BJ (cell line): ENCODE results near the gene HS2ST1. TPM values are rescaled to one million over a fixed set of nuclear protein-coding genes. Genes with fewer than 3 reads are reported as not detected.

ENCODE experiments used
- CTCF ChIA-PET: fragments of 350-600 bp; formaldehyde crosslinking; extraction: SDS; loops from one replicate; lab custom pipeline; 2021; ENCODE audit warnings: antibody characterized with exemption, inconsistent platforms; lab: Yijun Ruan, JAX
- POLR2A ChIA-PET: fragments of 300-600 bp; sonication (Branson Sonifier 250); formaldehyde crosslinking; extraction: SDS; loops from one replicate; lab custom pipeline; 2021; ENCODE audit warnings: antibody characterized with exemption; lab: Charles Lee
- DNase-seq: peaks from one replicate; pipeline ENCODE4 v3.0.0-alpha.2; 2011; ENCODE audit warnings: low read depth
- H3K27me3 ChIP-seq: 2 replicates; pipeline ENCODE4 v1.6.0; 2011; ENCODE audit warnings: low read length; ENCODE audit not compliant: control insufficient read depth, insufficient read depth
- H3K36me3 ChIP-seq: 2 replicates; pipeline ENCODE4 v1.5.1; 2011; ENCODE audit warnings: low read length; ENCODE audit not compliant: control insufficient read depth, insufficient read depth
- H3K4me3 ChIP-seq: 2 replicates; pipeline ENCODE4 v1.5.1; 2011; ENCODE audit warnings: low read depth, mild to moderate bottlenecking, control low read depth, low read length
- CTCF ChIP-seq: IDR thresholded peaks from 2 replicates; pipeline ENCODE4 v1.5.1; 2011; ENCODE audit warnings: low read depth, mild to moderate bottlenecking, control low read depth, inconsistent platforms, low read length, moderate library complexity; ENCODE audit not compliant: insufficient read depth
- polyA plus RNA-seq: library from polyadenylated mRNA; depleted of rRNA; stranded (reverse); fragments of >200 nt; gene quantifications from 2 replicates; pipeline ENCODE4 v1.2.3, GENCODE V29; 2011

HS2ST1 gene
- polyA plus RNA-seq, 1 experiment: 5.3 TPM

DNA sequence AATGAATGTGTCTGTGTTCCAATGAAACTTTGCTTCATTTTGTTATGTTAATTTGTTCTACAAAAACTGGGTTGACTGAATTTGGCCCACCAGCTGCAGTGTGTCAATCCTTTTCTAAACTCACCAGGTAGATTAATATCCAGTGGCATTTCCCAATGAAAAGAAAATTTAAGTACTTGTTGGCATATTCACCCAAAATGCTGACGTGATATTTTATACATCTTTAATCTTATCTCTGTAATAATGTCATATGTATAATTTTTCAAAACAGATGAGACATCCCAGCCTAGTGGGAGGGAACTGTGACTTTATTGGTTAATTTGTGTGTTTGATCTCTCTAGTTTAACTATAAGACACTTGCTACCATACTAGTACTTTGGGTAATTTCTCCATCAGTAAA is 8.6 kb upstream of the HS2ST1 start:
- CTCF ChIA-PET: no interaction called here

DNA sequence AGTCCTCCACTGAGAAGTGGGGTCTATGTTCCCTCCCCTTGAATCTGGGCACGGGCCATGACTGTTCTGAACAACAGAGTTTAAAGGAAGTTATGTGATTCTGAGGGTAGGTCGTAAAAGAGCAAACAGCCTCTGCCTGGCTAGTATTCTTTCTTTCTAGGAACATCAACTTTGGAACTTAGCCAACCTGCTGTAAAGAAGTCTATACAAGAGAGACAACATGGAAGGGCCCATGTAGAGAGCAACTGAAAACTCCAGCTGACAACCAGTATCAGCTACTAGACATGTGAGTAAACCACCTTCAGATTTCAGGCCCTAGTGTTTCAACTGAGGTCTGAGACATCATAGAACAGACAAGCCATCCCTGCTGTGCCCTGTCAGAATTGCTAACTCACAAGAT is 8.0 kb upstream of the HS2ST1 start:
- ChIA-PET POLR2A (no interaction called here), CTCF (no interaction called here)
- Histone ChIP-seq H3K27me3 (no peaks in the 10 kb centered on the region), H3K36me3 (peaks cover 1% of the 10 kb centered on the region; the same call in 1 of the 2 replicates), H3K4me3 (no peak overlapping the region)
- no peak for DNase-seq
- TF ChIP-seq CTCF: no peak

More for the DNA sequence above, 8.6 kb upstream of the HS2ST1 start:
- POLR2A ChIA-PET: no interaction called here
- Histone ChIP-seq H3K4me3 (no peak overlapping the region), H3K36me3 (peaks cover 1% of the 10 kb centered on the region; the same call in 1 of the 2 replicates), H3K27me3 (no peaks in the 10 kb centered on the region)
- no peak for TF ChIP-seq CTCF
- no peak for DNase-seq

DNA sequence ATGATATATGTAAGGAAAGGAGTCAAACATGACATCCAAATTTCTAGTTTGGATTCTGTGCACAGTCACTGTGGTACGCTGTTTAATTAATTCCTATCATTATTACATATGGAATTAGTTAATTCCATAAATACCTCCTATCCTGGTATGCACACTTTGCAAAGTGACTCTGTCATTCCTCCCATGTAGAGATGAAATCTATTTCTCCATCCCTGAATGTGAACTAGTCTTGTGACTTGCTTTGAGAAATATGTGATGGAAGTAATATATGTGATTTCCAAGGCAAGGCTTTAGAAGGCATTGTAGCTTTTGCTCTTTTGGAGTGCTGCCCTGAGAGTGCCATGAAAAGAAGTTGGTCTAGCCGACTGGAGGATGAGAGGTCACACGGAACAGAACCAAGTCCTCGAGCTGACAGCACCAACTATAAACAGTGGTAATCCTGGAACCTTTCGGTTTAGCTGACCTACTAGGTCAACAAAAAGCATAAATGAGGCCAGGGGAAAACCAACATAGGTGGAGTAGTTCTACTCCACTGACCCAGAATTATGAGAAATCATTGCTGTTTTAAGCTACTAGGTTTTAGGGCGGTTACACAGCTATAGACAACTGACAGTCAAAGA is 2.0 kb upstream of the HS2ST1 start:
- no peak for TF ChIP-seq CTCF
- CTCF ChIA-PET: interaction anchor here (0.5 to 0.9 kb wide), 4 partner anchors 13 to 1453 kb away, joined by 3 to 4 read pairs (median 3); no protein-coding TSS in a partner anchor
- Histone ChIP-seq H3K36me3 (no peaks in the 10 kb centered on the region), H3K27me3 (no peaks in the 10 kb centered on the region), H3K4me3 (peak overlapping the region; percentile 99)
- POLR2A ChIA-PET: no interaction called here
- no peak for DNase-seq

GRCh38 chr1:86913399-86913895 is 988 bp upstream of the HS2ST1 start:
- Histone ChIP-seq H3K27me3 (no peaks in the 10 kb centered on the region), H3K36me3 (no peaks in the 10 kb centered on the region), H3K4me3 (peak overlapping the region; percentile 99)
- ChIA-PET POLR2A (no interaction called here), CTCF (interaction anchor here (1.4 kb wide), 1 partner anchor 132 kb away, joined by 4 read pairs; no protein-coding TSS in a partner anchor)
- TF ChIP-seq CTCF: no peak
- no peak for DNase-seq

DNA sequence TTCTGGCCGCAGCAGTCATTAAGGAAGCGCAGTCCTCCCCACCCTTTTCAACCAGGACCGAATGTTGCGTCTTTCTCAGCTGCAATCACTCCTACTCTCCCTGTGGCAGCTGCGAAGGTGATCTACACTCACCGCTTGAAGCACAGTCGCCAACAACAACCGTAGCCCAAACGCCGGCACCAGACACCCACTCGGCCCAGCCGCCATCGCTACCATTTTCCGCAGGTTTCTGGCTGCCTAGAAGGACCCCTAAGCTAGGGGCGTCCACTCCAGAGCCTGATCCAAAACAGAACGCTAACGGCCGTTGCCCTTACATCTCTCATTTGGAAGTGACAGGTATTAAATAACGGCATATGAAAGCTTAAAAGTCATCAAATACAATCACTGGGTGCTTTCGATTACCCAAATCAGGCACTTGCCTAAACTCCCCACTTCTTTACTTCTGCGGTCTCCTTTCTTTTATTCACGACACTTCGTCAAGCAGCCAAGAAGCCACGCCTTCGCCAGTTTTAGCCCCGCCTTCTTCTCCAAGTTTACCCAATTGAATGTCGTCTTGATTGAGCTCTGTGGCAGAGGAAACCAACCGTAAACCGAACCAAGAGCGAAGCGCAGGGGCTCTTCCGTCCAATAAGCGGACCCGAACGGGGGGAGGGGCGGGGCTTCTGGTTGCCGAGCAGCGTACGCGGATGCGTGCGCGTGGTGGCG is 387 bp upstream of the HS2ST1 start, which contains the start of gene SELENOF:
Gene SELENOF, minus strand, starts transcription at position 231 of the 705 bp plus-strand sequence. Its CDS starts 15 bp downstream, at position 216.
- no peaks in the 10 kb centered on the region for H3K36me3 ChIP-seq
- DNase-seq: peak; percentile 100
- TF ChIP-seq CTCF: no peak
- ChIA-PET POLR2A (interaction anchor here (0.6 to 1.0 kb wide), 4 partner anchors 67 to 1347 kb away, joined by 3 to 13 read pairs (median 4); no protein-coding TSS in a partner anchor), CTCF (interaction anchor here (1.4 kb wide), 1 partner anchor 133 kb away, joined by 4 read pairs; no protein-coding TSS in a partner anchor)
- peak within 1 kb of the TSS; percentile 99 for H3K4me3 ChIP-seq
- no peaks in the 10 kb centered on the region for H3K27me3 ChIP-seq
